ENCODE data around the gene DAPK3.

DAPK3 gene

DNA sequence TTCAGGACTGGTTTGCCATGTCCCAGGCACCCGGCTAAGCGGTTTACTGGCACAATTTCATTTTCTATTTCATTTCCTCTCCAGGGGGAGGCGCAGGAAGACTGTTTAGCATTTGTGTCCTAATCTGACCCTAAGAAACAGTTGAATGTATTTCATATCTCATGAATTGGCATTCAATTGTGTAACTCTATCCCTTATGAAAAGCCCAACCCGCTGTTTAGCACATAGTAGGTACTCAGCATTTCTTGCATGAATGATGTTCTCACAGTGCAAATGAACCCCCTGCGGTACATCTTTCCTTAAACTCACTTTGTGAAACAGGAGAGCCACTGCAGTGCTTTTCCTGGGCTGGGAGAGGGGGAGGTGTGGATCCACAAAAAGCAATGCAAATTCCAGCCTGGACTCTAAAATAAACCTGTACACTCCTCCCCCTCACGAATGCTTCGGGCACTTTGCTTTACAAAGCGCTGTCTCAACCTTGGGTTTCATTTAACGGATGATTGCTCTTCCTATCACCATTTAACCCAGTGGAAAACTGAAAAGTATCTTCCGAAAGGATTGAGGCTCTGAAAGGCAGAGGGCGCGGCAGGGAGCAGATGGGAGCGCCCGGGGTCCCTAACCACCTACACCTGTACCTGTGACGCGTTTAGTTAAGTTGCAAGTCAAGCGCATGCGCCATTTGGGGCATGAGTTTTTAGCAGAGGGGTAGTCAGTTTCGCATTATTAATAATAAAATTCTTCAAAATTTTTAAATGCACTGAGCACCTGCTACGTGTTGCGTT, 15.6 kb upstream of the DAPK3 start:
- Histone ChIP-seq H4K91ac (ENCODE audit: low read depth, low read length, poor library complexity) (no peak overlapping the region), H3K23ac (ENCODE audit: low read depth, low read length, poor library complexity) (no peak overlapping the region), H2BK5ac (ENCODE audit: low read length) (no peak overlapping the region), H3K36me3 (replicated peaks in 1 of 2; ENCODE audit: control insufficient read depth in 2 of 2, insufficient read depth in 2 of 2, low read length in 2 of 2) (peaks cover 29 to 33% of the 10 kb centered on the region in 2 donors), H3K9me3 (replicated peaks in 1 of 2; ENCODE audit: control insufficient read depth in 2 of 2, insufficient read depth in 1 of 2, low read depth in 1 of 2, low read length in 2 of 2) (no peaks in the 10 kb centered on the region), H2BK12ac (ENCODE audit: low read length) (no peak overlapping the region), H3K18ac (ENCODE audit: low read length) (no peak overlapping the region), H4K8ac (ENCODE audit: low read depth, low read length) (no peak overlapping the region), H3K4me2 (ENCODE audit: insufficient read depth, low read length, poor library complexity, severe bottlenecking) (peak overlapping the region; percentile 72), H2BK15ac (ENCODE audit: low read length) (no peak overlapping the region), H3K9ac (ENCODE audit: low read depth, low read length, poor library complexity) (no peak overlapping the region), H3K4me1 (ENCODE audit: control insufficient read depth in 2 of 2, insufficient read depth in 1 of 2, low read depth in 1 of 2, low read length in 2 of 2) (peaks cover 13 to 28% of the 10 kb centered on the region in 2 donors), H2BK120ac (ENCODE audit: low read depth, low read length) (no peak overlapping the region), H3K4ac (ENCODE audit: low read length) (no peak overlapping the region), H3K4me3 (ENCODE audit: low read length in 2 of 2) (peak overlapping the region in 1 of 2 donors; percentile 98), H3K79me1 (ENCODE audit: low read depth, low read length) (peaks cover 21% of the 10 kb centered on the region), H3K14ac (ENCODE audit: low read length) (no peak overlapping the region), H3K27ac (replicated peaks; ENCODE audit: low read length) (peak overlapping the region; percentile 1), H2AK5ac (ENCODE audit: low read depth, low read length) (no peak overlapping the region), H3K27me3 (ENCODE audit: control insufficient read depth in 3 of 3, insufficient read depth in 3 of 3, low read depth in 1 of 3, low read length in 3 of 3) (no peaks in the 10 kb centered on the region), H2AFZ (ENCODE audit: low read length) (peak overlapping the region; percentile 63)
- DNase-seq (ENCODE audit: low spot score): peak; percentile 52
- WGBS, 2 donors (ENCODE audit: extremely low coverage in 2 of 2, insufficient read length in 2 of 2, insufficient replicate concordance in 1 of 2): no CpG with 5 or more reads among the region's 21 CpGs

DNA sequence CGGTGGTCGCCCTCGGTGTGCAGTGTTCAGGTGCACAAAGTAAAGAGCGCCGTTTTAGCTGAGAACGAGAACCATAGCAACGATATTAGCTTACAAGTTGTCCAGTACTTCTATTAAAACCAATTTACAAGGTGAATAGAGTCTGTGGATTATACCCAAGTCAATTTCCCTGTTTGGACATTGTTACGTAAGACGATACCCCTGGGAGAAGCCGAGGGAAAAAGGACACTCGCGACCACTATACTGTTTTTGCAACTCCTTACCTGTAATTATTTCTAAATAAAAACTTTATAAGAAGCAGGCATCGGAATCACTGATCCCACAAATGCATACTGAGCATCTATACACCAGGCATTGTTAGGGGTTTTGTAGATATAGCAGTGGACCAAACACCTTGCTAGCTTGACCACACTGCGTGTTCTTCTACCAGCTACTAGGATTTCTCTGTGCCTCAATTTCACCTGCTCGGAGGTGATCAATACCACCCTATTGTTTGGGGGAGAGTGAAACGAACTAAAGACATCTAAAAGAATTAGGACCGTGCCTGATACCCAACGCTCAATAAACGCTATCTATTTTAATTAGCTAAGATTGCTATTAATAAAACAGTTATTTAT, 14.9 kb upstream of the DAPK3 start:
- H2AK5ac ChIP-seq (ENCODE audit: low read depth, low read length): no peak overlapping the region
- H2BK5ac ChIP-seq (ENCODE audit: low read length): peak overlapping the region; percentile 95
- H3K18ac ChIP-seq (ENCODE audit: low read length): no peak overlapping the region
- no peaks in the 10 kb centered on the region for H3K27me3 ChIP-seq (ENCODE audit: control insufficient read depth in 3 of 3, insufficient read depth in 3 of 3, low read depth in 1 of 3, low read length in 3 of 3)
- no peak overlapping the region for H2BK15ac ChIP-seq (ENCODE audit: low read length)
- H4K8ac ChIP-seq (ENCODE audit: low read depth, low read length): no peak overlapping the region
- no peak overlapping the region for H2BK12ac ChIP-seq (ENCODE audit: low read length)
- H3K27ac ChIP-seq (replicated peaks; ENCODE audit: low read length): no peak overlapping the region
- peaks cover 28% of the 10 kb centered on the region for H3K79me1 ChIP-seq (ENCODE audit: low read depth, low read length)
- WGBS, 2 donors (ENCODE audit: extremely low coverage in 2 of 2, insufficient read length in 2 of 2, insufficient replicate concordance in 1 of 2): no CpG with 5 or more reads among the region's 19 CpGs
- H2AFZ ChIP-seq (ENCODE audit: low read length): peak overlapping the region; percentile 88
- DNase-seq (ENCODE audit: low spot score): peak; percentile 15
- peak overlapping the region; percentile 72 for H3K4me2 ChIP-seq (ENCODE audit: insufficient read depth, low read length, poor library complexity, severe bottlenecking)
- peak overlapping the region; percentile 100 for H3K23ac ChIP-seq (ENCODE audit: low read depth, low read length, poor library complexity)
- H3K9ac ChIP-seq (ENCODE audit: low read depth, low read length, poor library complexity): no peak overlapping the region
- H3K9me3 ChIP-seq (replicated peaks in 1 of 2; ENCODE audit: control insufficient read depth in 2 of 2, insufficient read depth in 1 of 2, low read depth in 1 of 2, low read length in 2 of 2): no peaks in the 10 kb centered on the region
- no peak overlapping the region for H2BK120ac ChIP-seq (ENCODE audit: low read depth, low read length)
- H4K91ac ChIP-seq (ENCODE audit: low read depth, low read length, poor library complexity): no peak overlapping the region
- peaks cover 36 to 40% of the 10 kb centered on the region in 2 donors for H3K36me3 ChIP-seq (replicated peaks in 1 of 2; ENCODE audit: control insufficient read depth in 2 of 2, insufficient read depth in 2 of 2, low read length in 2 of 2)
- H3K4me1 ChIP-seq (ENCODE audit: control insufficient read depth in 2 of 2, insufficient read depth in 1 of 2, low read depth in 1 of 2, low read length in 2 of 2): peaks cover 13 to 28% of the 10 kb centered on the region in 2 donors
- no peak overlapping the region for H3K4ac ChIP-seq (ENCODE audit: low read length)
- H3K4me3 ChIP-seq (ENCODE audit: low read length in 2 of 2): peak overlapping the region; percentile 60 to 98
- no peak overlapping the region for H3K14ac ChIP-seq (ENCODE audit: low read length)

DNA sequence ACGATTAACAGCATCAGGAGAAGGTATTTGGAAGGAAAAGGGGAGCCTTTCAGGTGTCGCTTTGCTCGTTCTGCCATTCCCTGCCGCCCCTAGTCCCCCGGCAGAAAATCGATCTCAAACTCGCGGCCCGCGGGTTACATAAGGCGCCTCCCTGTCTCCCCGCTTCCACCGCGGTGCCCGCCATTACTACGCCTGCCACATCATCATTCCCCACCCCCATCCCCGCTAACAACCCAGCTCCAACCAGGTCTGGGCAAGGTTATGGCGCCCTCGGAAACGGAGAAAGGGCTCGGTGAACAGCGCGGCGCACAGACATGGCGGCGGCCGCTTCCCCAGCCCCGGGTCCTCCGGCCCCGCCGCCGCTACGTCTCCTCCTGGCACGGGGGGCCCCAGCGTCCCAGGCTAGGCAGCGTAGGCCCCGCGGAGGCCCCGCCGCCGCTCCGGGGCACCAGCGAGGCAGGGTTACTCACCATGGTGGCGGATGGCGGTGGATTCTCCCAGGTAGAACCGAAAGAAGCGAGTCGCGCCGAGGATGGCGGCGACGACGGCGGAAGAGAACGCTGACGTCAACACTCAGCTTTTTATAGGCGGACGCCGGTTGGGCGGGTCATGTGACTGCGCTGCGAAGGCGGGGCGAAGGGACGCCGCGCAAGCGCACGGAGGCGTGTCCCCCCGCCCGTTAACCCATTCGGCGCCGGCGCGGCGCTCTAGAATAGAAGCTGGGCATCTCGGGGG, 14.2 kb upstream of the DAPK3 start, which contains the start of gene EEF2:
Gene EEF2, minus strand, starts transcription at position 556 of the 735 bp plus-strand sequence. Its CDS starts 83 bp downstream, at position 473.
- peak; percentile 91 for DNase-seq (ENCODE audit: low spot score)
- Histone ChIP-seq H3K36me3 (replicated peaks in 1 of 2; ENCODE audit: control insufficient read depth in 2 of 2, insufficient read depth in 2 of 2, low read length in 2 of 2) (peaks cover 43 to 47% of the 10 kb centered on the region in 2 donors), H3K18ac (ENCODE audit: low read length) (peak within 1 kb of the TSS; percentile 99), H2AFZ (ENCODE audit: low read length) (peak within 1 kb of the TSS; percentile 88), H3K4me2 (ENCODE audit: insufficient read depth, low read length, poor library complexity, severe bottlenecking) (peak within 1 kb of the TSS; percentile 72), H2BK15ac (ENCODE audit: low read length) (no peak within 1 kb of the TSS), H3K4me3 (ENCODE audit: low read length in 2 of 2) (peak within 1 kb of the TSS; percentile 98), H3K79me1 (ENCODE audit: low read depth, low read length) (peaks cover 31% of the 10 kb centered on the region), H4K91ac (ENCODE audit: low read depth, low read length, poor library complexity) (no peak within 1 kb of the TSS), H2AK5ac (ENCODE audit: low read depth, low read length) (peak within 1 kb of the TSS; percentile 90), H2BK5ac (ENCODE audit: low read length) (peak within 1 kb of the TSS; percentile 95), H3K9me3 (replicated peaks in 1 of 2; ENCODE audit: control insufficient read depth in 2 of 2, insufficient read depth in 1 of 2, low read depth in 1 of 2, low read length in 2 of 2) (no peaks in the 10 kb centered on the region), H4K8ac (ENCODE audit: low read depth, low read length) (no peak within 1 kb of the TSS), H3K4ac (ENCODE audit: low read length) (no peak within 1 kb of the TSS), H3K23ac (ENCODE audit: low read depth, low read length, poor library complexity) (peak within 1 kb of the TSS; percentile 100), H3K14ac (ENCODE audit: low read length) (peak within 1 kb of the TSS; percentile 60), H2BK120ac (ENCODE audit: low read depth, low read length) (no peak within 1 kb of the TSS), H2BK12ac (ENCODE audit: low read length) (no peak within 1 kb of the TSS), H3K27me3 (ENCODE audit: control insufficient read depth in 3 of 3, insufficient read depth in 3 of 3, low read depth in 1 of 3, low read length in 3 of 3) (no peaks in the 10 kb centered on the region), H3K9ac (ENCODE audit: low read depth, low read length, poor library complexity) (peak within 1 kb of the TSS; percentile 93), H3K27ac (replicated peaks; ENCODE audit: low read length) (peak within 1 kb of the TSS; percentile 71), H3K4me1 (ENCODE audit: control insufficient read depth in 2 of 2, insufficient read depth in 1 of 2, low read depth in 1 of 2, low read length in 2 of 2) (peaks cover 13 to 28% of the 10 kb centered on the region in 2 donors)
- no CpG with 5 or more reads among the region's 80 CpGs for WGBS, 2 donors (ENCODE audit: extremely low coverage in 2 of 2, insufficient read length in 2 of 2, insufficient replicate concordance in 1 of 2)

DNA sequence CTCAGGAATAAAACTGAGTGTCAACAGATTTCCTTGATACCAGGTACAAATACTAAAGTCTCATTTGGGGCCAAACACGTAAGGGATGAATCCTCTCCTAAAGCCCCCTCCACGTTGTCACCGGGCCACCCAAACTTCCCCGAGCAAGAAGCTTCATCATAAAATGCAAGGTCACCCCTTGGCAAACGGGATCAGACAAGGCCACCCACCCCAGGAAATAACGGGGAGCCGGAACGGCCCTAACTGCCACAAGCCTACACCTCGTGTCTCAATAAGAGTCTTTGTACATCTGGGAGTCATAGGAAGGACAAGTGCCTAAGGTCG, 13.6 kb upstream of the DAPK3 start:
- Histone ChIP-seq H2AFZ (ENCODE audit: low read length) (no peak overlapping the region), H3K4me3 (ENCODE audit: low read length in 2 of 2) (peak overlapping the region; percentile 98), H2BK15ac (ENCODE audit: low read length) (no peak overlapping the region), H3K9ac (ENCODE audit: low read depth, low read length, poor library complexity) (peak overlapping the region; percentile 93), H3K18ac (ENCODE audit: low read length) (no peak overlapping the region), H2AK5ac (ENCODE audit: low read depth, low read length) (no peak overlapping the region), H3K4ac (ENCODE audit: low read length) (no peak overlapping the region), H3K27me3 (ENCODE audit: control insufficient read depth in 3 of 3, insufficient read depth in 3 of 3, low read depth in 1 of 3, low read length in 3 of 3) (no peaks in the 10 kb centered on the region), H3K9me3 (replicated peaks in 1 of 2; ENCODE audit: control insufficient read depth in 2 of 2, insufficient read depth in 1 of 2, low read depth in 1 of 2, low read length in 2 of 2) (no peaks in the 10 kb centered on the region), H3K27ac (replicated peaks; ENCODE audit: low read length) (peak overlapping the region; percentile 36), H2BK5ac (ENCODE audit: low read length) (no peak overlapping the region), H4K8ac (ENCODE audit: low read depth, low read length) (no peak overlapping the region), H3K23ac (ENCODE audit: low read depth, low read length, poor library complexity) (no peak overlapping the region), H3K36me3 (replicated peaks in 1 of 2; ENCODE audit: control insufficient read depth in 2 of 2, insufficient read depth in 2 of 2, low read length in 2 of 2) (peaks cover 48 to 52% of the 10 kb centered on the region in 2 donors), H2BK120ac (ENCODE audit: low read depth, low read length) (no peak overlapping the region), H4K91ac (ENCODE audit: low read depth, low read length, poor library complexity) (no peak overlapping the region), H3K14ac (ENCODE audit: low read length) (no peak overlapping the region), H3K4me1 (ENCODE audit: control insufficient read depth in 2 of 2, insufficient read depth in 1 of 2, low read depth in 1 of 2, low read length in 2 of 2) (peaks cover 13 to 28% of the 10 kb centered on the region in 2 donors), H2BK12ac (ENCODE audit: low read length) (no peak overlapping the region), H3K4me2 (ENCODE audit: insufficient read depth, low read length, poor library complexity, severe bottlenecking) (peak overlapping the region; percentile 44), H3K79me1 (ENCODE audit: low read depth, low read length) (peaks cover 34% of the 10 kb centered on the region)
- WGBS, 2 donors (ENCODE audit: extremely low coverage in 2 of 2, insufficient read length in 2 of 2, insufficient replicate concordance in 1 of 2): no CpG with 5 or more reads among the region's 10 CpGs
- DNase-seq (ENCODE audit: low spot score): no peak
